HG02571 (cell line): ENCODE results near the gene USP24.
"Not testable (repeated sequence)": the region's sequence is repeated elsewhere in the genome, so short reads cannot be mapped to it uniquely, and the experiment has no call there.

Source experiments
- ATAC-seq: cut with Tn5 transposase; IDR thresholded peaks from one replicate; pipeline ENCODE4 v1.9.1; 2021; ENCODE audit warnings: mild to moderate bottlenecking, moderate library complexity; ENCODE audit not compliant: unreplicated experiment

Gene USP24

DNA sequence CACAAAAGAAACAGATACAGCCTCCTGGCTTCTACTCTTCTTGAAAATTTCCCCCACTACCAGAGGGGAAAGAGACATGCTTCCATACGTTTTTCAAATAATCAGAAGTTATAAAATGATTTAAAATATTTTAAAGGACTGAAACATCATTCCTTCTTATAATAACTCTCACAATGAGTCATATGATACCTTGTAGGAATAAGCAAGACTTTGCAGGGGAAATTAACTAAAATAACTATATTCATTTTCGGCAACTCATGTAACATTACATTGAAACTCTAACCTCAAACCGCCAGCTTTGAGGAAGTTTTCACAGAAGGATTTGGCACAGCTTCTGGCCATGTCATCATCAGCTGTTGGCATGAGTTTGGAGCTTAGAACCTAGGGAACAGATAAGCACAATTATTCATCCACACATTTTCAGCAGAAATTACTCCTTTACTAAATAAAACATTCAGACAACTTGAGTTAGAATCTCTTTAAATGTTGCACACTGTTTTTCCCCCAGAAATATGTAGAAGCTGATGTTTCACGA is 85.9 kb downstream of the USP24 start:
- ATAC-seq, result no peak

- no peak for ATAC-seq
These were observed 86.7 kb downstream of the USP24 start for GRCh38 chr1:55128418-55128995.

DNA sequence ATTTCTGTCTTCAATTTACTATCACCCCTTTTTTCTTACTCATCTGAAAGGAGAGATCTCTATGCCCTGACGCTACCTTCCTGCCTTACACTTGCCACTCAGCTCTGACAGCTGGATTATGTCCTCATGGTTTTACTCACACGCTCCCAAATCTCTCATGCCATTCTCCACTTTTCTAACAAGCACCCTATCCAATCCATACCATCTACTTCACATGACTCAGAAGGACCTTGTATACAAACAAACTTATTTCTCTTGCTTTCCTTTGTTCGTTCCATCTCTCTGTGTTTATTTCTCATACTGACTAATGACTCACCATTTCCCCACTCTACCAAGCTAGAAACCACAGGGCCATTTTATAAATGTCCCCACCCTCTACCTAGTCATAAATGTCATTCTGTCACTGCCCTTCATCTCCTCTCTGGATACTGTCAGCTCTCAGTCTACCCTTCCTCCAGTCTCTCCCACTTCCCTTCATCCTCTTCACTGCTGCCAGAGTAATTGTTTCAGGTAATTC is 87.3 kb downstream of the USP24 start:
- ATAC-seq, result no peak

DNA sequence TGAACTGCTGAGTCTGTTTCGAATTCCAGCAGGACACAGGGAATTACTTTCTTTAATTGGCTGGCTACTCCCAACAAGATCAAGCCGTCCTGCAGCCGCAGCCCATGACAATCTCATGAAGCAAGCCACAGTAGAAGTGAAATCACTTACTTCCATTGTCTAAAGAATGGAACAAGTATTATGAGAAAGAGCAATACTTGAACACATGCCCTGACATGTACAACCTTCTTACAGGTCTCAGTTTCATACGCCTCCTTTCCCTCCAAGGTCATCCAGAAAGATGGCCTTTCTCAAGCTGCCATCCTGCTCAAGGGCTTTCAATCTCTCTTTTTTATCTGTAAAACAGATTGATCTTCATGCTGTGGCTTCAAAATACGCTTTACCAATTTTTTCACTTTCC is 90.7 kb downstream of the USP24 start:
- no peak for ATAC-seq

GRCh38 chr1:55120538-55120937 is 94.6 kb downstream of the USP24 start:
- ATAC-seq, result no peak

GRCh38 chr1:55118651-55119329 is 96.4 kb downstream of the USP24 start:
- no peak for ATAC-seq

- no peak for ATAC-seq
These were observed 97.2 kb downstream of the USP24 start for GRCh38 chr1:55117941-55118340.

DNA sequence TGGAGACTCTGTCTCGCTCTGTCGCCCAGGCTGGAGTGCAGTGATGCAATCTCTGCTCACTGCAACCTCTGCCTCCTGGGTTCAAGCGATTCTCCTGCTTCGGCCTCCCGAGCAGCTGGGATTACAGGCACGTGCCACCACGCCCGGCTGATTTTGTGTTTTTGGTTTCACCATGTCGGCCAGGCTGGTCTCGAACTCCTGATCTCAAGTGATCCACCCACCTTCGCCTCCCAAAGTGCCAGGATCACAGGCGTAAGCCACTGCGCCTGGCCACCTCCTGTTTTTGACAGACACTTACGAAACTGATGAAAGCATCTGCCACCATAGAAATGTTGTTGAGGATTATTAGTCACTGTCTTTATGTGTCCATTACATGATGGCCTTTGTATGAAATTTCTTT is 106.2 kb downstream of the USP24 start:
- ATAC-seq, result not testable (repeated sequence)

DNA sequence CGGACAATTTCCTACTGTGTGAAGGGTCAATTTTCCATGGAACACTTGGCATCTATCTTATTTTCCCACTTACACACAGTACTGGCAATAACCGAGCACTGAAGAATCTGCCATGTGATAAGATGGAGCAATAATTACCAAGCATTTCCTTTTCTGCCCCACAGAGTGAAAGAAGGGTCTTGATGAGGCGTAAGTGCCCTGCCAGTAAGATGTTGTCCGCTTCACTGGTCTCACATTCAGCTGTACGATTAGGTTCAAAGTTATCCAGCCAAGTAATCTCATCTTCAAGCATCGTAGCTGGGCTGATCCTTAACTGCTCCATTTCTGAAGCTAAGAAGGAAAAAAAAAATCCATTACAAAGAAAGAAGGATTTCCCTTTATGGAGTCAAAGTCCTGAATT is 108.1 kb downstream of the USP24 start:
- ATAC-seq, result no peak

GRCh38 chr1:55103891-55104290 is 111.3 kb downstream of the USP24 start:
- no peak for ATAC-seq

DNA sequence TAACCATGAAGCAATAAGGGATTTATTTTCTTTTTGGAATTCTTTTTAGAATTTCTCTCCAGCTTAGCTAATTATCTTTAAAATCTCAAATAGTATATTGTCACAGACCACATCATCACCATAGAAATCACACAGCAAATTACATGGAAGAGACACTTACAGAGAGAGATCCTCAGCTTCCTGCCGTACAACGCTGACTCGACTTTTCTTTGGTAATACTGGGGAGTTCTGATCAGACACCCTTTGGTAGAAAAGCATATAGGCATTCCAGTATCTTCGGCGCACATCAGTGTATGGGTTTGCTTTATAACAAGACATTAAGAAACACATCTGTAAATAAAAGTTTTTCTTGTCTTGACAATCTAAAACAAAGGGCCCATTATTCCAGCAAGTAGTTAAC is 120.1 kb downstream of the USP24 start:
- no peak for ATAC-seq

DNA sequence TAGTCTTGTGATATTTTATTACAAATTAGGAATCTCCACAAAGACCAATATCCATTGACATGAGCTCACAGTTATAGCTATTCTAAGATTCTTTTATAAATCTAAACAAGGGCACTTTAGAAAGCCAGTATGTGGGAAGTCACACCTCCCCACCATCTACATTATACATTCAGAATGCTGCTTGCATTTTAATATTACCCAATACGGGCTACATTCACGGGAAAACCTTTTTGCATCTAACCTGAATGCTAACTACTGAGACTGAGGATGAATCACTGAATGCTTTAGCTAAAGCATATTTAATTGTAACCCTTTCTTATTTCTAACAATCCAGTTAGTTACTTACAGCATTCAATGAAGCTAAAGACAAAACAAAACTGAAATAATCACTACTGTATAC is 122.7 kb downstream of the USP24 start:
- ATAC-seq, result no peak

- no peak for ATAC-seq
These were observed 125.5 kb downstream of the USP24 start for GRCh38 chr1:55089683-55090082.

DNA sequence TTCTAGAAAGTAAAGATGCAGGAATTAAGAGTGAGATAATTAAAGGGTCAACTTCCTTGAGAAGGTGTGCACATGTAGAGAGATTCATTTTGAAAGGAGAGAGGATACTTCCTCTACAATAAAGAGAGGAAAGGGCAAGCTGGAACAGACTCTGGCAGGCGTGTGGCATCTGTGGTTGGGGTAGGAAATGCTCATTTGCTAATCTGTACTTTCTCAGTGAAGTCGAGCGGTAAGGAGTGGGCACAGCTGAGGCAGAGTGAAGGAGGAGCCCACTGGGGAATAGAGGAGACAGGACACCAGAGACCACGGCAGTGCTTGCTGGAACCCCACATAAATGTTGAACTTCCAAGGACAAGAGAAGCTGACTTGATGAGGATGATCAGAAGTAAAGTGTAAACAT is 126.8 kb downstream of the USP24 start:
- no peak for ATAC-seq

GRCh38 chr1:55087439-55087838 is 127.7 kb downstream of the USP24 start:
- ATAC-seq, result no peak

GRCh38 chr1:55084257-55084656 is 130.9 kb downstream of the USP24 start:
- ATAC-seq, result no peak

DNA sequence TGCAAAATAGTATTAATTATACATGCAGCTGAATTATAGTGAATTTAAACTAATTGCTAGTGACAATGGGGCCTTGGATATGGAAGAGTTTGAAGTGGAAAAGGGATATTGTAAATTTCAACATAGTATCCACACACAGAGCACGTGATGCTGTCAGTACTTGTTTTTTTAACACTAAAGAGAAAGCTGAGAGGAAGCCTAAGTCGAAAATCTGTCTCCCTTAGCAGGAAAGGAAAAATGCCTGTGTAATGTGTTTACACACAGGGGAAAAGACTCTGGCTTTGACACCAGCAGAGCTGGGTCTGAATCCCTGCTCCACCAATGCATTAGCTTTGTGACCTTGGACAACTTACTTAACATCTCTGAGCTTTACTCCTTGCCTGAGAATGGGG is 133.3 kb downstream of the USP24 start:
- ATAC-seq, result no peak

DNA sequence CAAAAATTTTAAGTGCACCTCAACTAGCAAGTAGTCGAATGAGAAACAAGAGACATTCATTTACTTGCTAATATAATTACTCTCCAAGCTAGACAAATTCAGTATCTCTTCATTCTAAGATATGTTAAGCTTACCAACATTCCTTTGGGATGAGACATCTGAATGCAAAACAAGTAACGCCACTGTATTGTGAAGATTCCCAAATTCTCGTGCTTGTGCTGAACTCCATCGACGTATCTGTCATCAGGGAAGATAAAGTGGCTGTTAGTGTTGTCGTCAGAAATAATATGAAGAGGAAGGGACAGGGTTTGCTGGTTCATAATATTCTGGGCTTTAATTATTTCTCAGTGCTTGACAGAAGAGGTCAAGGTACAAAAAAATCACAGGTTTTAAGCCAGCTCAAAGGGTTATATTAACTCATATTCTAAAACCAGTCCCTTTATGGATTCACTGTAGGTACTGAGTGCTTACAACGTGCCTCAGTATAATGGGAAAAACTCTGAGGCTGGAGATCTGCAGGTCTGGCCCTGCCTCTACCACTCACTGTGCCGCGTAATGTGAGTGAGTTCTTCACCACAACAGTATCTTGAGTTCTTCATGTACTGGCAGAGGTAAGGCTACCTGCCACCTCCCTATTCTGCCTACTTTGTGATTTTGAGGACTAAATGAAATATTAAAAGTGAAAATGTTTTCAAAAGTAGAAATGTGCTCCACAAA is 133.8 kb downstream of the USP24 start:
- no peak for ATAC-seq

GRCh38 chr1:55079651-55080050 is 135.5 kb downstream of the USP24 start:
- no peak for ATAC-seq

DNA sequence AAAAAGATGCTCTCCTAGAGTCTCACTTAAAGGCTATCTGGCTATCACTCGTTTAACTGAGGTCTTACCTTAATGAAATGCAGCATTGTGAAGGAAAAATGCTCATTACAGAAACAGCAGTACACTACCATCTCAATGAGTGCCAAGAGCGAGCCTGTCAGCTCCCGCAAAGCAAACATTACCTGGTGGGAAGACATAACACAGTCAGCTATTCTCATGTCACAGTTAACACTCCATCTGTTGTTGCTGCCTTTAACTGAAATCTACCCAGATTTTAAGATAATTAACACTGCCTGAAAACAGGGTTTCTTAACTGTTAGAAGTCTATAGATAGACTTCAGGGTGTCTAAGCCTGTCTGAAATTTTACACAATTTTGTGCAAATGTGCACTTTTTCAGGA is 136.7 kb downstream of the USP24 start:
- no peak for ATAC-seq

GRCh38 chr1:55076356-55076755 is 138.8 kb downstream of the USP24 start:
- ATAC-seq, result no peak

DNA sequence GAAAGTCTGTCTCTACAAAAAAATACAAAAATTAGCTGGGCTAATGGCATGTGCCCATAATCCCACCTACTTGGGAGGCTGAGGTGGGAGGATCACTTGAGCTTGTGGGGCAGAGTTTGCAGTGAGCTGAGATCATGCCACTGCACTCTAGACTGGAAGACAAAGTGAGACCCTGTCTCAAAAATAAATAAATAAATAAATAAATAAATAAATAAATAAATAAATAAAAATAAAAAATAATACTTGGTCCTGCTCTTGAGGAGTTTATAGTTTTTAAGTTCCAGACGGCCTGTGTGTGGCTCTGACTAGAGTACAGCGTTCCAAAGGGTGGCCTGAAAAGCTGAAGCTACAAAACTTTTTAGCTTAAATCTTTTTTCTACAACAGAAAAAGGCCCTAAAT is 140.7 kb downstream of the USP24 start:
- no peak for ATAC-seq
